A673 (cell line): ENCODE measurements around the gene CWC22. TPM values are rescaled to one million over a fixed set of nuclear protein-coding genes. Genes with fewer than 3 reads are reported as not detected.
"Not testable (repeated sequence)": the region's sequence is repeated elsewhere in the genome, so short reads cannot be mapped to it uniquely, and the experiment has no call there.

Experiments
- BruUV-seq: library from RNA; stranded (reverse); fragments of 400-500 nt; replicated peaks from 2 replicates; lab custom pipeline; 2021; lab: Mats Ljungman, UMichigan
- CTCF ChIA-PET: fragments of 300-600 bp; sonication (Branson Sonifier 250); formaldehyde crosslinking; loops from one replicate; lab custom pipeline; 2022; ENCODE audit warnings: antibody characterized with exemption; lab: Charles Lee
- POLR2A ChIA-PET: fragments of 300-600 bp; sonication (Branson Sonifier 250); formaldehyde crosslinking; loops from one replicate; lab custom pipeline; 2022; ENCODE audit warnings: antibody characterized with exemption; ENCODE audit not compliant: low non-redundant PET; lab: Charles Lee
- DNase-seq: peaks from one replicate; pipeline ENCODE4 v3.0.0-alpha.2; 2015; ENCODE audit warnings: low spot score
- H3K27ac ChIP-seq: fragments of 200-600 bp; sonication (generic); 2 replicates; pipeline ENCODE4 v1.5.1; 2016; ENCODE audit warnings: mixed run types, low read depth, mild to moderate bottlenecking, mixed read lengths, antibody characterized with exemption, low read length; ENCODE audit not compliant: poor library complexity, severe bottlenecking
- H3K27me3 ChIP-seq: fragments of 200-600 bp; sonication (generic); replicated peaks from 2 replicates; pipeline ENCODE4 v1.6.1; 2017; ENCODE audit warnings: mixed run types, low read depth, mild to moderate bottlenecking, mixed read lengths, antibody characterized with exemption, low read length; ENCODE audit not compliant: insufficient read depth, poor library complexity
- H3K36me3 ChIP-seq: fragments of 200-600 bp; sonication (generic); 2 replicates; pipeline ENCODE4 v1.6.1; 2016; ENCODE audit warnings: mixed run types, mild to moderate bottlenecking, mixed read lengths, antibody characterized with exemption, low read length; ENCODE audit not compliant: insufficient read depth, poor library complexity, severe bottlenecking
- H3K4me1 ChIP-seq: fragments of 200-600 bp; sonication (generic); 2 replicates; pipeline ENCODE4 v1.6.1; 2017; ENCODE audit warnings: mixed run types, mild to moderate bottlenecking, mixed read lengths, antibody characterized with exemption, low read length; ENCODE audit not compliant: insufficient read depth, poor library complexity, severe bottlenecking
- H3K4me3 ChIP-seq: fragments of 200-600 bp; sonication (generic); 2 replicates; pipeline ENCODE4 v1.5.1; 2016; ENCODE audit warnings: low read depth, mixed run types, mild to moderate bottlenecking, mixed read lengths, low read length; ENCODE audit not compliant: poor library complexity, severe bottlenecking
- H3K9me3 ChIP-seq: fragments of 200-600 bp; sonication (generic); 2 replicates; pipeline ENCODE4 v1.6.1; 2016; ENCODE audit warnings: mixed run types, low read depth, mild to moderate bottlenecking, mixed read lengths, antibody characterized with exemption, low read length; ENCODE audit not compliant: poor library complexity, severe bottlenecking
- CTCF ChIP-seq: fragments of 300-800, 200-600 bp; sonication (generic); conservative IDR thresholded peaks from 2 replicates; pipeline ENCODE4 v1.5.1; 2017; ENCODE audit warnings: low read depth, mild to moderate bottlenecking, antibody characterized with exemption, low read length, moderate library complexity, mixed read lengths
- EZH2 ChIP-seq: fragments of 200-600 bp; sonication (generic); IDR thresholded peaks from 2 replicates; pipeline ENCODE4 v1.6.1; 2017; ENCODE audit warnings: borderline replicate concordance, low read depth, mild to moderate bottlenecking, mixed read lengths, antibody characterized with exemption, low read length; ENCODE audit not compliant: poor library complexity, severe bottlenecking
- intact Hi-C: fragments of 100-400 bp; cut with micrococcal nuclease; formaldehyde crosslinking; loops from one replicate; pipeline ENCODE4 v1.10.0; 2022; ENCODE audit not compliant: unreplicated experiment
- total RNA-seq: library from RNA; stranded (reverse); gene quantifications from 2 replicates; pipeline ENCODE4 v1.2.3, GENCODE V29; 2021

Gene CWC22
- total RNA-seq, 1 experiment from 2014 or later, result 26.7 TPM

GRCh38 chr2:180012523-180012922 lies 5.4 kb upstream of the CWC22 start:
- Histone ChIP-seq H3K9me3 (no peaks in the 10 kb centered on the region), H3K27me3 (no peaks in the 10 kb centered on the region), H3K36me3 (no peaks in the 10 kb centered on the region), H3K4me1 (peaks cover 29% of the 10 kb centered on the region), H3K27ac (no peak overlapping the region), H3K4me3 (no peak overlapping the region)
- CTCF ChIA-PET, result no interaction called here
- intact Hi-C loops, result no loop called here
- BruUV-seq, result no TSS peak
- no peak for TF ChIP-seq EZH2
- DNase-seq, result no peak
- POLR2A ChIA-PET, result no interaction called here

DNA sequence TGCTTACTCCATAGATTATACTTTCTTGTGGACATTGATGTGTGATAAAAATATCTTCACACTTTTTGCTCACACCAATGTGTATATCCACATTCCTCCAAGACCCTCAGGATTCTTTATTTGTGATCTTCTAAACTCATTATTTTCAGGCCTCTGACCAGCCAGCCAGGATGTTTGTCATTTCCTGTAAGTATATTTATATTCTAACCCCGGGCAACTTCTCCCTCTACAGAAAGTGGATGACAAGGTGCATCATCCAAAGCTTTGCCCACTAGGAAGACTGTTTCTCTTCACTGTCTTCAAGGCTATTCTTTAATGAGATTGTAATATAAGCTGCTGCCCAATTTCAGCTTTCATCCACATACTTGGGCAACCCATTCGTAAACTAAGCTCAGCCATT lies 3.6 kb upstream of the CWC22 start:
- Histone ChIP-seq H3K4me1 (peaks cover 16% of the 10 kb centered on the region), H3K9me3 (no peaks in the 10 kb centered on the region), H3K4me3 (no peak overlapping the region), H3K27me3 (no peaks in the 10 kb centered on the region), H3K36me3 (no peaks in the 10 kb centered on the region), H3K27ac (no peak overlapping the region)
- BruUV-seq, result no TSS peak
- ChIA-PET CTCF (no interaction called here), POLR2A (no interaction called here)
- TF ChIP-seq EZH2, result no peak
- no peak for TF ChIP-seq CTCF
- no peak for DNase-seq
- intact Hi-C loops, result no loop called here

DNA sequence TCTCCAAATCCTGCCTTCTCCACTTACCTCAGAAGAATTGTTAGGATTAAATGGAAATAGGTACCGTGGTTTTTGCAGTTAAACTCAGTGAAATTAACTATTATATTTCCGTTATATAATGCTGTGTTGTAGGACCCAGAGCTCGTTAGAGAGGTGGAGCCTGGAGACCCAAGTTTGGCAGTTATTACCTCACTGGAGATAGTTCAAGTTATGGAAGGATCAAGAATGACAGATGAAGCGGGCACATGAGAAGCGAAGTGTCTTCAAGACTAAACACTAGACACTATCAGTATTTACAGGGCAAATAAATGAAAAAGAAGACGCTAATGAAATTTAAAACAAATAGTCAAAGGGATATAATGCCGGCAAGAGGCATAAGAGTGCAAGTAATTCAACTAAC lies 866 bp downstream of the CWC22 start:
- Histone ChIP-seq H3K4me1 (peaks cover 13% of the 10 kb centered on the region), H3K36me3 (no peaks in the 10 kb centered on the region), H3K27me3 (no peaks in the 10 kb centered on the region), H3K9me3 (no peaks in the 10 kb centered on the region), H3K4me3 (peak overlapping the region; percentile 62), H3K27ac (peak overlapping the region; percentile 97)
- POLR2A ChIA-PET, result interaction anchor here (0.7 kb wide), 1 partner anchor 10 kb away, joined by 3 read pairs; no protein-coding TSS in a partner anchor
- BruUV-seq, result TSS peak; percentile 59
- CTCF ChIA-PET, result no interaction called here
- DNase-seq, result no peak
- intact Hi-C loops, result loop anchor here (5.0 kb wide), 1 partner anchor 1524 kb away; the partner anchor contains the start of gene PLEKHA3
- TF ChIP-seq CTCF (no peak), EZH2 (no peak)

- H3K27me3 ChIP-seq, BruUV-seq, H3K36me3 ChIP-seq, DNase-seq, CTCF ChIA-PET, H3K27ac ChIP-seq, H3K9me3 ChIP-seq, POLR2A ChIA-PET: not testable (repeated sequence)
- peak overlapping the region; percentile 62 for H3K4me3 ChIP-seq
- peaks cover 15% of the 10 kb centered on the region for H3K4me1 ChIP-seq
- intact Hi-C loops, result loop anchor here (5.0 kb wide), 1 partner anchor 1523 kb away; the partner anchor contains the start of gene PLEKHA3
Observed at GRCh38 chr2:180005465-180005864, 1.6 kb downstream of the CWC22 start.
